SK-N-SH (cell line): ENCODE measurements around the gene HIPK3. TPM values are rescaled to one million over a fixed set of nuclear protein-coding genes. Genes with fewer than 3 reads are reported as not detected.

ENCODE experiments used
- CTCF ChIA-PET: fragments of 300-600, 350-600 bp; formaldehyde crosslinking; extraction: SDS; loops from one replicate; lab custom pipeline; 2021; lab: Yijun Ruan, JAX
- POLR2A ChIA-PET: fragments of 350-600 bp; sonication (Branson Sonifier 250); formaldehyde crosslinking; extraction: SDS; loops from one replicate; lab custom pipeline; 2020; ENCODE audit warnings: antibody characterized with exemption, inconsistent platforms; lab: Yijun Ruan, JAX
- DNase-seq: peaks from one replicate; pipeline ENCODE4 v3.0.0; 2012
- H2AFZ ChIP-seq: fragments of 200-600 bp; sonication (generic); 2 replicates; pipeline ENCODE4 v1.8.1; 2016; ENCODE audit warnings: antibody characterized with exemption, mild to moderate bottlenecking, low read depth
- H3F3A ChIP-seq: fragments of 200-600 bp; sonication (generic); replicated peaks from 2 replicates; pipeline ENCODE3; 2016; ENCODE audit warnings: antibody characterized with exemption, mild to moderate bottlenecking; ENCODE audit not compliant: insufficient read depth
- H3K27ac ChIP-seq, 2 experiments: fragments of 200-500 bp in 1 of 2; fragments of 200-600 bp in 1 of 2; sonication (Bioruptor generic) in 1 of 2; sonication (generic), shearing (Covaris generic) in 1 of 2; 2 replicates each; pipeline versions ENCODE4 v1.5.1 to v1.6.1; 2014 to 2016; ENCODE audit warnings: low read depth in 2 of 2, inconsistent platforms in 1 of 2, low read length in 1 of 2, mild to moderate bottlenecking in 1 of 2, mixed read lengths in 1 of 2
- H3K27me3 ChIP-seq: fragments of 200-600 bp; sonication (generic), shearing (Covaris generic); 2 replicates; pipeline ENCODE4 v1.6.1; 2016; ENCODE audit warnings: mixed run types; ENCODE audit not compliant: insufficient read depth
- H3K36me3 ChIP-seq, 2 experiments: fragments of 200-500 bp in 1 of 2; fragments of 200-600 bp in 1 of 2; sonication (Bioruptor generic) in 1 of 2; sonication (generic) in 1 of 2; replicated peaks in 1 of 2; 2 replicates each; pipeline versions ENCODE3 to v1.5.1; 2014 to 2016; ENCODE audit warnings: low read length in 1 of 2, mild to moderate bottlenecking in 1 of 2; ENCODE audit not compliant: insufficient read depth in 2 of 2, control insufficient read depth in 1 of 2
- H3K4me1 ChIP-seq, 2 experiments: fragments of 200-500 bp in 1 of 2; fragments of 200-600 bp in 1 of 2; sonication (Bioruptor generic) in 1 of 2; sonication (generic), shearing (Covaris generic) in 1 of 2; 2 replicates each; pipeline versions ENCODE4 v1.5.1 to v1.6.1; 2014 to 2016; ENCODE audit warnings: low read depth in 1 of 2, low read length in 1 of 2, mixed run types in 1 of 2; ENCODE audit not compliant: insufficient read depth in 2 of 2, control insufficient read depth in 1 of 2
- H3K4me2 ChIP-seq: fragments of 200-600 bp; sonication (generic), shearing (Covaris generic); 2 replicates; pipeline ENCODE4 v1.6.1; 2017; ENCODE audit warnings: mixed run types
- H3K4me3 ChIP-seq, 2 experiments: fragments of 200-500 bp in 1 of 2; fragments of 200-600 bp in 1 of 2; sonication (Bioruptor generic) in 1 of 2; sonication (generic), shearing (Covaris generic) in 1 of 2; 2 replicates each; pipeline versions ENCODE4 v1.5.1 to v1.8.1; 2014 to 2016; ENCODE audit warnings: low read depth in 2 of 2, inconsistent platforms in 1 of 2, low read length in 1 of 2, mild to moderate bottlenecking in 1 of 2, mixed read lengths in 1 of 2, moderate library complexity in 1 of 2
- H3K79me2 ChIP-seq: fragments of 200-600 bp; sonication (generic); 2 replicates; pipeline ENCODE4 v1.8.1; 2017; ENCODE audit warnings: mild to moderate bottlenecking; ENCODE audit not compliant: insufficient read depth
- H3K9ac ChIP-seq: fragments of 200-600 bp; sonication (generic); 2 replicates; pipeline ENCODE4 v1.6.1; 2017; ENCODE audit warnings: mixed run types
- H3K9me2 ChIP-seq: fragments of 200-600 bp; sonication (generic); 2 replicates; pipeline ENCODE4 v1.6.1; 2017; ENCODE audit warnings: mixed run types
- H3K9me3 ChIP-seq: fragments of 200-600 bp; sonication (generic); 2 replicates; pipeline ENCODE4 v1.6.1; 2017; ENCODE audit warnings: mixed run types, mild to moderate bottlenecking, moderate library complexity
- H4K20me1 ChIP-seq: fragments of 200-600 bp; sonication (generic); 2 replicates; pipeline ENCODE4 v1.6.1; 2017; ENCODE audit warnings: mild to moderate bottlenecking, mixed run types; ENCODE audit not compliant: insufficient read depth
- CHD2 ChIP-seq: fragments of 150-350 bp; IDR thresholded peaks from 2 replicates; pipeline ENCODE4 v1.6.1; 2018; ENCODE audit warnings: low read length; ENCODE audit not compliant: partially characterized antibody
- FOSL2 ChIP-seq: IDR thresholded peaks from 2 replicates; pipeline ENCODE4 v1.4.0; 2012; ENCODE audit warnings: low read depth, mild to moderate bottlenecking, moderate library complexity, borderline replicate concordance
- NRF1 ChIP-seq: IDR thresholded peaks from 2 replicates; pipeline ENCODE4 v1.6.1; 2012; ENCODE audit warnings: low read depth, mild to moderate bottlenecking, low read length
- POLR2AphosphoS5 ChIP-seq: IDR thresholded peaks from 2 replicates; pipeline ENCODE4 v1.6.1; 2012; ENCODE audit warnings: low read depth, low read length
- RFX5 ChIP-seq: IDR thresholded peaks from 2 replicates; pipeline ENCODE4 v1.6.1; 2012; ENCODE audit warnings: mild to moderate bottlenecking, improper control_type of control experiment, low read length
- YY1 ChIP-seq: IDR thresholded peaks from 2 replicates; pipeline ENCODE4 v1.4.0; 2012; ENCODE audit warnings: low read depth, mild to moderate bottlenecking
- WGBS: methylation state at CpG from one replicate; pipeline ENCODE4 v1.1.6; 2017; ENCODE audit warnings: low lambda C conversion rate; 5-methylcytosine and 5-hydroxymethylcytosine counted together
- polyA plus RNA-seq, 3 experiments: library from polyadenylated mRNA; depleted of rRNA; stranded (reverse); fragments of >200 nt; gene quantifications; 2 replicates each; pipeline ENCODE4 v1.2.3, GENCODE V29; 2012

Gene HIPK3
- polyA plus RNA-seq, 1 of the 3 experiments (the other 2 are of a cell fraction): 5.2 TPM

GRCh38 chr11:33347490-33348125, 90.4 kb downstream of the HIPK3 start:
- no peak overlapping the region for H2AFZ ChIP-seq
- H3K9me3 ChIP-seq: no peaks in the 10 kb centered on the region
- H4K20me1 ChIP-seq: no peaks in the 10 kb centered on the region
- H3K4me1 ChIP-seq: no peaks in the 10 kb centered on the region; a peak in 1 of 4 replicates
- H3K9ac ChIP-seq: no peak overlapping the region
- peak; percentile 11 for DNase-seq
- H3K27ac ChIP-seq: no peak overlapping the region
- H3K79me2 ChIP-seq: no peaks in the 10 kb centered on the region; the same call in 1 of the 2 replicates
- ChIA-PET POLR2A (no interaction called here), CTCF (interaction anchor here (1.0 to 3.5 kb wide), 6 partner anchors 14 to 395 kb away, joined by 3 to 12 read pairs (median 3); no protein-coding TSS in a partner anchor)
- WGBS: 91% methylated on average over 2 of the region's 2 CpGs
- H3K27me3 ChIP-seq: no peaks in the 10 kb centered on the region
- no peak overlapping the region for H3K4me3 ChIP-seq
- H3K36me3 ChIP-seq: peaks cover 49 to 71% of the 10 kb centered on the region in 2 experiments
- no peaks in the 10 kb centered on the region for H3K9me2 ChIP-seq
- peaks cover 8% of the 10 kb centered on the region for H3F3A ChIP-seq
- H3K4me2 ChIP-seq: no peak overlapping the region
- TF ChIP-seq NRF1 (no peak), RFX5 (peak; percentile 98)

DNA sequence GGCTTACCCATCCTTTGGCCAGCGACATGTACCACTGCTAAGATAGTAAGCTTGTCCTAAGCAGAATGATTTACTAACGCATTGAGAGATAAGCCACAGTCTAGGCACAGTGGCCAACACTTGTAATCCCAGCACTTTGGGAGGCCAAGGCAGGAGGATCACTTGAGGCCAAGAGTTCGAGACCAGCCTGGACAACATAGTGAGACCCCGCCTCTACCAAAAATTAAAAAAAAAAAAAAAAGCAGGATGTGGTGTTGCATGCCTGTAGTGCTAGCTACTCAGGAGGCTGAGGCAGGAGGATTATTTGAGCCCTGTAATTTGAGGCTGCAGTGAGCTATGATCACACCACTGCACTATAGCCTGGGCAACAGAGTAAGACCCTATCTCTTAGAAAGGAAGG, 93.1 kb downstream of the HIPK3 start:
- no peaks in the 10 kb centered on the region for H3K27me3 ChIP-seq
- H2AFZ ChIP-seq: no peak overlapping the region
- TF ChIP-seq FOSL2 (no peak), CHD2 (no peak)
- TF ChIP-seq, all 33 proteins: peak for 0
- Histone ChIP-seq H3K4me2 (no peak overlapping the region), H3K9me2 (no peaks in the 10 kb centered on the region), H3F3A (peaks cover 12% of the 10 kb centered on the region), H3K4me3 (no peak overlapping the region), H3K9ac (no peak overlapping the region), H3K4me1 (no peaks in the 10 kb centered on the region; a peak in 1 of 4 replicates), H3K9me3 (no peaks in the 10 kb centered on the region), H3K36me3 (peaks cover 68 to 78% of the 10 kb centered on the region in 2 experiments), H3K79me2 (no peaks in the 10 kb centered on the region), H4K20me1 (no peaks in the 10 kb centered on the region), H3K27ac (no peak overlapping the region)
- ChIA-PET POLR2A (no interaction called here), CTCF (interaction anchor here (1.1 to 3.5 kb wide), 2 partner anchors 12 to 508 kb away, joined by 3 to 12 read pairs; no protein-coding TSS in a partner anchor)
- DNase-seq: no peak
- 98% methylated on average over 4 of the region's 4 CpGs for WGBS

DNA sequence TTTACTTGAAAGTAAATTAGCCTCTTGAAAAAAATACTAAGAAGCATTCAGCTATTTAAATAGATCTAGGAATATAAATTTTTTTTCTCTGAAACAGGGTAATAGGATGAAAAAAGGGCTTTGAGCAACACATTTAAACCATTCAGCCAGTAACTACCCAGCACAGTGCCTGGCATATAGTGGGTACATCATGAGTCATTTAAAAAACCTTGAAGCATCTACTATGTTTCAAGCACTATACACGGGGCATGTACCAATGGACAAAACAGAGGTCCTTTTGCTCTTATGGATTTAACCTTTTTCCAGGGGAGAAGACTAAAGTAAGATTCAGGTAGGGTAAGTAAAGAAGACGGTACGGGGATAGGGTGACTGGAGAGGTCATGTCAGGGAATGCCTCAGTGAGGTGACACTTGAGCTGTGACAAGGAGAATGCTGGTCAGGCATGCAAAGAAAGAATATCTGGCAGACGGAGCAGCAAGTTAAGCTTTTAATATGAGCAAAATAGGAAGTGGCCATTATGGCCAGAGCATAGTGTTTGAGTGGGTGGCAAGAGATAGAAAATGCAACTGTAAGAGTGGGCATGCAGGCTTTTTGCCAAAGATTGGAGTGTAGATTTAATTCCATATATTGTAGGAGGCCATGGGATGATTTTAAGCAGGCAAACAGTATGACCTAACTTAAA, 101.1 kb downstream of the HIPK3 start:
- Histone ChIP-seq H4K20me1 (no peaks in the 10 kb centered on the region), H3F3A (peaks cover 5% of the 10 kb centered on the region), H3K9me2 (no peaks in the 10 kb centered on the region), H3K4me2 (no peak overlapping the region), H3K36me3 (peaks cover 26 to 30% of the 10 kb centered on the region in 2 experiments), H3K9me3 (no peaks in the 10 kb centered on the region), H3K9ac (no peak overlapping the region), H2AFZ (no peak overlapping the region), H3K4me1 (no peaks in the 10 kb centered on the region; a peak in 1 of 4 replicates), H3K27me3 (no peaks in the 10 kb centered on the region), H3K27ac (no peak overlapping the region), H3K4me3 (no peak overlapping the region), H3K79me2 (no peaks in the 10 kb centered on the region; the same call in 1 of the 2 replicates)
- DNase-seq: no peak
- 82% methylated on average over 4 of the region's 4 CpGs for WGBS
- ChIA-PET POLR2A (no interaction called here), CTCF (interaction anchor here (1.4 to 11.0 kb wide), 3 partner anchors 193 to 384 kb away, joined by 3 to 185 read pairs (median 10); no protein-coding TSS in a partner anchor)
- 0 out of 2 replicates have a peak, but pooled peaks have one; percentile 17 for TF ChIP-seq POLR2AphosphoS5
- no peak for TF ChIP-seq YY1
